Measurements from ENCODE around the gene POC1B.

The POC1B gene

GRCh38 chr12:89538897-89539296 is 13.1 kb upstream of the POC1B start:
- no peak for DNase-seq (ENCODE audit: low spot score)

GRCh38 chr12:89537389-89537788 is 11.5 kb upstream of the POC1B start:
- no peak for DNase-seq (ENCODE audit: low spot score)

GRCh38 chr12:89529738-89530137 is 3.9 kb upstream of the POC1B start:
- peak; percentile 60 for DNase-seq (ENCODE audit: low spot score)

GRCh38 chr12:89528434-89528833 is 2.6 kb upstream of the POC1B start:
- no peak for DNase-seq (ENCODE audit: low spot score)

- peak; percentile 58 for DNase-seq (ENCODE audit: low spot score)
Measured at GRCh38 chr12:89525305-89525823, 483 bp downstream of the POC1B start.

- DNase-seq (ENCODE audit: low spot score): peak; percentile 93
Measured at GRCh38 chr12:89524541-89525304, 1.1 kb downstream of the POC1B start, which contains the start of gene GALNT4. TSS of gene GALNT4 (minus strand) at chr12:89524796. CDS start at chr12:89524549, 247 bp downstream.

- DNase-seq (ENCODE audit: low spot score): no peak
Measured at GRCh38 chr12:89523843-89524540, 1.9 kb downstream of the POC1B start.

- no peak for DNase-seq (ENCODE audit: low spot score)
Measured at GRCh38 chr12:89523393-89523792, 2.5 kb downstream of the POC1B start.

- DNase-seq (ENCODE audit: low spot score): no peak
Measured at GRCh38 chr12:89521364-89522223, 4.3 kb downstream of the POC1B start.

- no peak for DNase-seq (ENCODE audit: low spot score)
Measured at GRCh38 chr12:89517720-89518119, 8.1 kb downstream of the POC1B start.

GRCh38 chr12:89516633-89517032 is 9.2 kb downstream of the POC1B start:
- DNase-seq (ENCODE audit: low spot score): no peak

- no peak for DNase-seq (ENCODE audit: low spot score)
Measured at GRCh38 chr12:89514751-89515150, 11.1 kb downstream of the POC1B start.

- DNase-seq (ENCODE audit: low spot score): no peak
Measured at GRCh38 chr12:89513544-89513943, 12.3 kb downstream of the POC1B start.

GRCh38 chr12:89507015-89507824 is 18.6 kb downstream of the POC1B start:
- DNase-seq (ENCODE audit: low spot score): no peak

- no peak for DNase-seq (ENCODE audit: low spot score)
Measured at GRCh38 chr12:89506050-89506449, 19.8 kb downstream of the POC1B start.

- no peak for DNase-seq (ENCODE audit: low spot score)
Measured at GRCh38 chr12:89504560-89505346, 21.1 kb downstream of the POC1B start.

- DNase-seq (ENCODE audit: low spot score): no peak
Measured at GRCh38 chr12:89501793-89502192, 24.1 kb downstream of the POC1B start.

- no peak for DNase-seq (ENCODE audit: low spot score)
Measured at GRCh38 chr12:89499857-89500256, 26.0 kb downstream of the POC1B start.

GRCh38 chr12:89497467-89497866 is 28.4 kb downstream of the POC1B start:
- DNase-seq (ENCODE audit: low spot score): no peak

GRCh38 chr12:89497005-89497404 is 28.8 kb downstream of the POC1B start:
- no peak for DNase-seq (ENCODE audit: low spot score)
